HG02840 (cell line): ENCODE results near the gene ALDH2.
"Not testable (repeated sequence)": the region's sequence is repeated elsewhere in the genome, so short reads cannot be mapped to it uniquely, and the experiment has no call there.

Experiments
- ATAC-seq: cut with Tn5 transposase; IDR thresholded peaks from one replicate; pipeline ENCODE4 v1.9.1; 2021; ENCODE audit warnings: mild to moderate bottlenecking, moderate library complexity, moderate number of reproducible peaks; ENCODE audit not compliant: unreplicated experiment, low FRiP score

ALDH2 gene

GRCh38 chr12:111784953-111785352 lies 18.2 kb downstream of the ALDH2 start:
- ATAC-seq = no peak

- no peak for ATAC-seq
Measured at GRCh38 chr12:111785651-111786050, 18.9 kb downstream of the ALDH2 start.

- ATAC-seq = no peak
Measured at GRCh38 chr12:111788178-111788654, 21.5 kb downstream of the ALDH2 start.

GRCh38 chr12:111789779-111790178 lies 23.0 kb downstream of the ALDH2 start:
- ATAC-seq = no peak

- ATAC-seq = no peak
Measured at GRCh38 chr12:111791507-111791906, 24.8 kb downstream of the ALDH2 start.

- no peak for ATAC-seq
Measured at GRCh38 chr12:111792155-111792855, 25.6 kb downstream of the ALDH2 start.

- ATAC-seq = no peak
Measured at GRCh38 chr12:111792856-111793235, 26.1 kb downstream of the ALDH2 start.

- no peak for ATAC-seq
Measured at GRCh38 chr12:111798182-111798581, 31.4 kb downstream of the ALDH2 start.

- ATAC-seq = no peak
Measured at GRCh38 chr12:111799758-111800157, 33.0 kb downstream of the ALDH2 start.

- no peak for ATAC-seq
Measured at GRCh38 chr12:111803038-111803626, 36.4 kb downstream of the ALDH2 start.

GRCh38 chr12:111803851-111804250 lies 37.1 kb downstream of the ALDH2 start:
- ATAC-seq = no peak

GRCh38 chr12:111806304-111806703 lies 39.6 kb downstream of the ALDH2 start:
- ATAC-seq = no peak

- no peak for ATAC-seq
Measured at GRCh38 chr12:111807232-111807631, 40.5 kb downstream of the ALDH2 start.

GRCh38 chr12:111812881-111813741 lies 46.4 kb downstream of the ALDH2 start:
- no peak for ATAC-seq

GRCh38 chr12:111816065-111816615 lies 49.4 kb downstream of the ALDH2 start:
- no peak for ATAC-seq

- not testable (repeated sequence) for ATAC-seq
Measured at GRCh38 chr12:111816898-111817297, 50.2 kb downstream of the ALDH2 start.

GRCh38 chr12:111818340-111818739 lies 51.6 kb downstream of the ALDH2 start:
- ATAC-seq = no peak

- ATAC-seq = no peak
Measured at GRCh38 chr12:111819191-111820158, 52.7 kb downstream of the ALDH2 start.

- not testable (repeated sequence) for ATAC-seq
Measured at GRCh38 chr12:111820828-111821227, 54.1 kb downstream of the ALDH2 start.

- no peak for ATAC-seq
Measured at GRCh38 chr12:111822886-111823285, 56.2 kb downstream of the ALDH2 start.
